Stromal cell of bone marrow (primary cell): Measurements from ENCODE around the gene SPRY1.
A peak's percentile ranks its signal among the peaks of the same experiment; 100 is the strongest.

Experiments used
- DNase-seq: peaks from one replicate; pipeline ENCODE4 v3.0.0-alpha.2; 2012; ENCODE audit warnings: low read depth

SPRY1 gene

GRCh38 chr4:123379392-123379791, 17.2 kb upstream of the SPRY1 start:
- no peak for DNase-seq

- no peak for DNase-seq
These were observed 15.6 kb upstream of the SPRY1 start for GRCh38 chr4:123380728-123381716.

- DNase-seq: no peak
These were observed 14.6 kb upstream of the SPRY1 start for GRCh38 chr4:123381996-123382395.

- DNase-seq: no peak
These were observed 13.0 kb upstream of the SPRY1 start for GRCh38 chr4:123383566-123383965.

- no peak for DNase-seq
These were observed 10.0 kb upstream of the SPRY1 start for GRCh38 chr4:123386609-123387008.

- no peak for DNase-seq
These were observed 5.6 kb upstream of the SPRY1 start for GRCh38 chr4:123390846-123391456.

GRCh38 chr4:123393721-123394120, 2.9 kb upstream of the SPRY1 start:
- no peak for DNase-seq

GRCh38 chr4:123397144-123398065, 810 bp downstream of the SPRY1 start:
- no peak for DNase-seq

GRCh38 chr4:123398066-123398852, 1.7 kb downstream of the SPRY1 start:
- no peak for DNase-seq

- DNase-seq: peak; percentile 62
These were observed 2.4 kb downstream of the SPRY1 start for GRCh38 chr4:123398853-123399626.

GRCh38 chr4:123399627-123400358, 3.2 kb downstream of the SPRY1 start:
- no peak for DNase-seq

GRCh38 chr4:123401271-123402120, 4.9 kb downstream of the SPRY1 start:
- no peak for DNase-seq

GRCh38 chr4:123402121-123402465, 5.5 kb downstream of the SPRY1 start:
- no peak for DNase-seq

GRCh38 chr4:123403080-123403604, 6.5 kb downstream of the SPRY1 start:
- no peak for DNase-seq

- DNase-seq: no peak
These were observed 7.9 kb downstream of the SPRY1 start for GRCh38 chr4:123404533-123404932.

- DNase-seq: no peak
These were observed 8.8 kb downstream of the SPRY1 start for GRCh38 chr4:123405267-123405865.

GRCh38 chr4:123406872-123407271, 10.3 kb downstream of the SPRY1 start:
- no peak for DNase-seq

- no peak for DNase-seq
These were observed 12.0 kb downstream of the SPRY1 start for GRCh38 chr4:123408471-123409084.
